Transverse colon (tissue), 4 donors: ENCODE data around the gene DNAJB6. TPM values are rescaled to one million over a fixed set of nuclear protein-coding genes. Genes with fewer than 3 reads are reported as not detected.

ENCODE experiments used
- DNase-seq: peaks from one replicate; pipeline ENCODE4 v3.0.0-alpha.2; 2019
- H3K27ac ChIP-seq, 4 donors: fragments of 200-600 bp; sonication (generic); 2 replicates each; pipeline ENCODE4 v1.5.1; 2016 to 2018; ENCODE audit warnings: inconsistent platforms in 4 of 4
- H3K27me3 ChIP-seq: fragments of 200-600 bp; sonication (generic); 2 replicates; pipeline ENCODE4 v1.5.1; 2017; ENCODE audit warnings: inconsistent platforms
- H3K36me3 ChIP-seq, 4 donors: fragments of 200-600 bp; sonication (generic); 2 replicates each; pipeline ENCODE4 v1.5.1; 2017 to 2019; ENCODE audit warnings: inconsistent platforms in 4 of 4
- H3K4me1 ChIP-seq, 4 donors: fragments of 200-600 bp; sonication (generic); 2 replicates each; pipeline ENCODE4 v1.5.1; 2017 to 2020; ENCODE audit warnings: inconsistent platforms in 4 of 4
- H3K4me3 ChIP-seq, 4 donors: fragments of 200-600 bp; sonication (generic); 1 replicate in 1 of 4; 2 replicates in 3 of 4; pipeline versions ENCODE4 v1.5.1 to v1.6.1; 2017 to 2019; ENCODE audit warnings: inconsistent platforms in 4 of 4
- H3K9me3 ChIP-seq, 2 donors: fragments of 200-600 bp; sonication (generic); 2 replicates each; pipeline ENCODE4 v1.5.1; 2017 to 2019; ENCODE audit warnings: inconsistent platforms in 2 of 2
- EP300 ChIP-seq: sonication (generic); formaldehyde crosslinking; IDR thresholded peaks from one replicate; pipeline ENCODE4 v1.6.1; 2017; ENCODE audit warnings: antibody characterized with exemption, low read depth
- POLR2A ChIP-seq: fragments of 450-650 bp; IDR thresholded peaks from one replicate; pipeline ENCODE4 v1.6.1; 2016; ENCODE audit warnings: antibody characterized with exemption, mild to moderate bottlenecking, moderate library complexity
- POLR2AphosphoS5 ChIP-seq, 3 donors: sonication (generic); formaldehyde crosslinking; IDR thresholded peaks; one replicate each; pipeline ENCODE4 v1.6.1; 2016; ENCODE audit warnings: antibody characterized with exemption in 3 of 3
- WGBS, 2 donors: methylation state at CpG; one replicate each; pipeline ENCODE4 v1.1.5; 2018; ENCODE audit warnings: low coverage in 1 of 2; 5-methylcytosine and 5-hydroxymethylcytosine counted together
- in situ Hi-C, 4 donors: fragments of 200-750 bp; cut with MboI; loops; one replicate each; pipeline versions ENCODE4 v1.15.0 to v1.15.1; 2017; ENCODE audit warnings: low sequenced_read_pairs in 3 of 4, low pct_ligation_motif_present in 1 of 4, low pct_unique_long_range_greater_than_20kb in 1 of 4
- intact Hi-C: fragments of 100-400 bp; cut with DNase I; formaldehyde crosslinking; loops from one replicate; pipeline ENCODE4 v1.15.1; 2023; ENCODE audit warnings: low total_unique reads
- total RNA-seq, 4 donors: library from RNA; depleted of rRNA; stranded (reverse); fragments of >200 nt; gene quantifications; one replicate each; pipeline ENCODE4 v1.1.0, GENCODE V29; 2016
- TF ChIP-seq, protein P1 (sequence below), 5 experiments: fragments of 200-600 bp in 3 of 5; fragments of 450-650 bp in 2 of 5; sonication (generic) in 3 of 5; IDR thresholded peaks; 1 replicate in 2 of 5; 2 replicates in 3 of 5; pipeline ENCODE4 v1.5.1; 2016 to 2017; ENCODE audit warnings: antibody characterized with exemption in 5 of 5, inconsistent platforms in 3 of 5, mild to moderate bottlenecking in 2 of 5, moderate library complexity in 1 of 5

The DNAJB6 gene
- total RNA-seq, 4 donors from 2014 or later, result 47.0 to 87.6 (median 60.5) TPM

GRCh38 chr7:157405914-157406810 lies 69.4 kb downstream of the DNAJB6 start:
- Histone ChIP-seq H3K4me3 (no peak overlapping the region), H3K4me1 (no peaks in the 10 kb centered on the region), H3K9me3 (no peaks in the 10 kb centered on the region), H3K36me3 (peaks cover 0 to 14% (median 0%) of the 10 kb centered on the region in 4 donors), H3K27ac (no peak overlapping the region), H3K27me3 (no peaks in the 10 kb centered on the region)
- 90 to 100% methylated on average over 1 to 32 of the region's 32 CpGs for WGBS, 2 donors
- TF ChIP-seq POLR2A, result no peak
- TF ChIP-seq POLR2AphosphoS5 (IDR thresholded peaks at IDR 0.05), result no peak
- TF ChIP-seq, protein P1, sequence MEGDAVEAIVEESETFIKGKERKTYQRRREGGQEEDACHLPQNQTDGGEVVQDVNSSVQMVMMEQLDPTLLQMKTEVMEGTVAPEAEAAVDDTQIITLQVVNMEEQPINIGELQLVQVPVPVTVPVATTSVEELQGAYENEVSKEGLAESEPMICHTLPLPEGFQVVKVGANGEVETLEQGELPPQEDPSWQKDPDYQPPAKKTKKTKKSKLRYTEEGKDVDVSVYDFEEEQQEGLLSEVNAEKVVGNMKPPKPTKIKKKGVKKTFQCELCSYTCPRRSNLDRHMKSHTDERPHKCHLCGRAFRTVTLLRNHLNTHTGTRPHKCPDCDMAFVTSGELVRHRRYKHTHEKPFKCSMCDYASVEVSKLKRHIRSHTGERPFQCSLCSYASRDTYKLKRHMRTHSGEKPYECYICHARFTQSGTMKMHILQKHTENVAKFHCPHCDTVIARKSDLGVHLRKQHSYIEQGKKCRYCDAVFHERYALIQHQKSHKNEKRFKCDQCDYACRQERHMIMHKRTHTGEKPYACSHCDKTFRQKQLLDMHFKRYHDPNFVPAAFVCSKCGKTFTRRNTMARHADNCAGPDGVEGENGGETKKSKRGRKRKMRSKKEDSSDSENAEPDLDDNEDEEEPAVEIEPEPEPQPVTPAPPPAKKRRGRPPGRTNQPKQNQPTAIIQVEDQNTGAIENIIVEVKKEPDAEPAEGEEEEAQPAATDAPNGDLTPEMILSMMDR (IDR thresholded peaks at IDR 0.05), result no peak
- no peak for TF ChIP-seq EP300
- in situ Hi-C loops (no loop called here), intact Hi-C loops (no loop called here)
- no peak for DNase-seq

DNA sequence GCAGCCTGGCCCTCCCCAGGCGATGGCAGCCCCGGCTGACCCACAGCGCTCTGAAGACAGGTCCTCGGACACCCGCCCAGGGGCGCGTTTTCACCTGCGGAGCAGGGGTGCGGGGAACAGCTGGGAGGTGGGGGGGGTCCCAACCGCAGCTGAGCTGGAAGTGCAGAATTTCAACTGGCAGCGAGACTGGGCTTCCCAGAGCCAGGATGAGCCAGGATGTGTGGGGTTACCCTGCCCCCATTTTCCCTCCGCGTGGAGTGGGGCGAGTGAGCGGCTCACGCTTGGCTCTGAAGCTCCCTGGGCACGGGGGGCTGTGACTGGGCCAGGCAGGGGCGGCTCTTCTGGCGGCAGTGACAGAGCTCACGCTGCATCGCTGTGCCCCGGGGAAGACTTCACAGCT lies 70.2 kb downstream of the DNAJB6 start:
- DNase-seq, result no peak
- intact Hi-C loops (no loop called here), in situ Hi-C loops (no loop called here)
- Histone ChIP-seq H3K27ac (no peak overlapping the region), H3K27me3 (no peaks in the 10 kb centered on the region), H3K9me3 (no peaks in the 10 kb centered on the region), H3K4me3 (no peak overlapping the region), H3K4me1 (no peaks in the 10 kb centered on the region), H3K36me3 (peaks cover 0 to 14% (median 0%) of the 10 kb centered on the region in 4 donors)
- TF ChIP-seq POLR2A, result no peak
- no peak for TF ChIP-seq POLR2AphosphoS5 (IDR thresholded peaks at IDR 0.05)
- TF ChIP-seq, protein P1 (IDR thresholded peaks at IDR 0.05), result no peak
- no peak for TF ChIP-seq EP300
- WGBS, 2 donors, result 91% methylated on average over 22 of the region's 22 CpGs; no CpG with 5 or more reads in 1 of the 2 donors

GRCh38 chr7:157407512-157408257 lies 70.9 kb downstream of the DNAJB6 start:
- 86 to 100% methylated on average over 1 to 28 of the region's 30 CpGs for WGBS, 2 donors
- intact Hi-C loops (no loop called here), in situ Hi-C loops (no loop called here)
- peaks cover 0 to 14% (median 0%) of the 10 kb centered on the region in 4 donors for H3K36me3 ChIP-seq
- no peak for TF ChIP-seq EP300
- TF ChIP-seq POLR2A, result no peak
- TF ChIP-seq POLR2AphosphoS5 (IDR thresholded peaks at IDR 0.05), result no peak
- TF ChIP-seq, protein P1 (IDR thresholded peaks at IDR 0.05), result no peak
- H3K27me3 ChIP-seq, result no peaks in the 10 kb centered on the region
- H3K4me1 ChIP-seq, result no peaks in the 10 kb centered on the region
- no peaks in the 10 kb centered on the region for H3K9me3 ChIP-seq
- no peak for DNase-seq
- no peak overlapping the region for H3K27ac ChIP-seq
- no peak overlapping the region for H3K4me3 ChIP-seq
